Body of pancreas (tissue), 4 donors: Measurements from ENCODE around the gene MARCHF3.

Source experiments
- CTCF ChIP-seq, 7 experiments: fragments of 450-650 bp in 4 of 7; fragments of 200-600 bp in 3 of 7; sonication (generic) in 3 of 7; IDR thresholded peaks; one replicate each; pipeline ENCODE4 v1.5.1; 2016 to 2019; ENCODE audit warnings: antibody characterized with exemption in 7 of 7
- POLR2A ChIP-seq, 3 donors: fragments of 450-650 bp; IDR thresholded peaks; one replicate each; pipeline ENCODE4 v1.6.1; 2016; ENCODE audit warnings: antibody characterized with exemption in 3 of 3, mild to moderate bottlenecking in 2 of 3

GRCh38 chr5:126965487-126965886 is 64.9 kb downstream of the MARCHF3 start:
- TF ChIP-seq CTCF (IDR thresholded peaks at IDR 0.05) (no peak), POLR2A (IDR thresholded peaks at IDR 0.05) (no peak)
